Natural killer cell (primary cell): ENCODE results near the gene SENP1. TPM values are rescaled to one million over a fixed set of nuclear protein-coding genes. Genes with fewer than 3 reads are reported as not detected.

Experiments used
- ATAC-seq, 3 donors: fragments of 150-1000 bp in 2 of 3; fragments of 200-7000 bp in 1 of 3; cut with Tn5 transposase; 1 replicate in 1 of 3; 2 replicates in 2 of 3; pipeline ENCODE4 v1.10.0; 2021; ENCODE audit warnings: mild to moderate bottlenecking in 2 of 3, moderate library complexity in 2 of 3
- DNase-seq, 2 donors: peaks; one replicate each; pipeline versions ENCODE4 v3.0.0 to v3.0.0-alpha.2; 2013 to 2021; ENCODE audit warnings: mixed read lengths in 1 of 2
- H3K27ac ChIP-seq: one replicate; pipeline ENCODE4 v1.5.1; 2013; ENCODE audit warnings: mild to moderate bottlenecking, low read length
- H3K27me3 ChIP-seq: one replicate; pipeline ENCODE4 v1.6.1; 2013; ENCODE audit warnings: low read length; ENCODE audit not compliant: control insufficient read depth, insufficient read depth
- H3K36me3 ChIP-seq: one replicate; pipeline ENCODE4 v1.6.1; 2013; ENCODE audit warnings: low read length; ENCODE audit not compliant: control insufficient read depth, insufficient read depth
- H3K4me1 ChIP-seq: one replicate; pipeline ENCODE4 v1.6.1; 2013; ENCODE audit warnings: low read length; ENCODE audit not compliant: control insufficient read depth, insufficient read depth
- H3K4me3 ChIP-seq: one replicate; pipeline ENCODE4 v1.5.1; 2013; ENCODE audit warnings: low read length
- H3K9me3 ChIP-seq: one replicate; pipeline ENCODE4 v1.6.1; 2013; ENCODE audit warnings: low read length; ENCODE audit not compliant: control insufficient read depth, insufficient read depth
- H3K27ac Mint-ChIP-seq, 2 donors: one replicate each; pipeline ENCODE4 v1.8.0; 2022; ENCODE audit warnings: mild to moderate bottlenecking in 2 of 2, mixed read lengths in 2 of 2, moderate library complexity in 1 of 2
- H3K27me3 Mint-ChIP-seq, 2 donors: one replicate each; pipeline ENCODE4 v1.8.0; 2022; ENCODE audit warnings: low read depth in 2 of 2, mixed read lengths in 2 of 2
- H3K36me3 Mint-ChIP-seq: one replicate; pipeline ENCODE4 v1.8.0; 2022; ENCODE audit warnings: mixed read lengths
- H3K4me1 Mint-ChIP-seq, 2 donors: one replicate each; pipeline ENCODE4 v1.8.0; 2022; ENCODE audit warnings: mixed read lengths in 2 of 2
- H3K4me3 Mint-ChIP-seq: one replicate; pipeline ENCODE4 v1.8.0; 2022; ENCODE audit warnings: mild to moderate bottlenecking, moderate library complexity, mixed read lengths
- H3K9me3 Mint-ChIP-seq, 2 donors: one replicate each; pipeline ENCODE4 v1.8.0; 2022; ENCODE audit warnings: mixed read lengths in 2 of 2
- CTCF ChIP-seq: fragments of 200-600 bp; IDR thresholded peaks from one replicate; pipeline ENCODE4 v1.8.0; 2022; ENCODE audit warnings: antibody characterized with exemption
- WGBS: methylation state at CpG from one replicate; pipeline ENCODE4 v1.1.7; 2013; ENCODE audit warnings: missing lambda C conversion rate; ENCODE audit not compliant: insufficient coverage; 5-methylcytosine and 5-hydroxymethylcytosine counted together
- intact Hi-C: fragments of 100-400 bp; cut with micrococcal nuclease; formaldehyde crosslinking; loops from one replicate; pipeline ENCODE4 v1.14.2; 2022
- total RNA-seq, 4 donors: library from RNA; stranded (reverse); fragments of 120-200 nt in 1 of 4; gene quantifications; one replicate each; pipeline versions ENCODE4 v1.2.3 to v1.2.4, GENCODE V29; 2013 to 2022

The SENP1 gene
- total RNA-seq, 3 donors from 2014 or later (not counting 1 experiment from before 2014, with no cell fraction given), result 35.6 to 39.6 (median 36.8) TPM

- H3K9me3 ChIP-seq, result no peaks in the 10 kb centered on the region
- no peak within 1 kb of the TSS for H3K4me3 ChIP-seq
- H3K27ac ChIP-seq, result no peak within 1 kb of the TSS
- TF ChIP-seq CTCF, result no peak
- Mint-ChIP-seq H3K4me1 (peaks cover 14 to 15% of the 10 kb centered on the region in 2 donors), H3K4me3 (peak within 1 kb of the TSS; percentile 65), H3K9me3 (no peaks in the 10 kb centered on the region), H3K36me3 (no peaks in the 10 kb centered on the region), H3K27ac (no peak within 1 kb of the TSS), H3K27me3 (peaks cover 79 to 87% of the 10 kb centered on the region in 2 donors)
- peaks cover 64% of the 10 kb centered on the region for H3K27me3 ChIP-seq
- H3K4me1 ChIP-seq, result peaks cover 43% of the 10 kb centered on the region
- DNase-seq, result peak in 1 of 2 donors; percentile 44
- ATAC-seq, result peak; percentile 26 to 68 (median 39)
- intact Hi-C loops, result no loop called here
- H3K36me3 ChIP-seq, result no peaks in the 10 kb centered on the region
- under 1% methylated on average over 82 of the region's 83 CpGs for WGBS
These were observed 101.6 kb downstream of the SENP1 start, which contains the start of gene COL2A1 for GRCh38 chr12:48004053-48004941. Gene COL2A1, minus strand, starts transcription at chr12:48004476. Its CDS starts 155 bp downstream, at chr12:48004321.

GRCh38 chr12:48003226-48004052 lies 102.4 kb downstream of the SENP1 start:
- Histone ChIP-seq H3K27me3 (peaks cover 67% of the 10 kb centered on the region), H3K27ac (no peak overlapping the region), H3K36me3 (no peaks in the 10 kb centered on the region), H3K4me1 (peaks cover 43% of the 10 kb centered on the region), H3K4me3 (no peak overlapping the region), H3K9me3 (no peaks in the 10 kb centered on the region)
- Mint-ChIP-seq H3K36me3 (no peaks in the 10 kb centered on the region), H3K27ac (no peak overlapping the region), H3K4me1 (peaks cover 14 to 15% of the 10 kb centered on the region in 2 donors), H3K27me3 (peaks cover 78 to 87% of the 10 kb centered on the region in 2 donors), H3K4me3 (peak overlapping the region; percentile 65), H3K9me3 (no peaks in the 10 kb centered on the region)
- DNase-seq (peak in 1 of 2 donors; percentile 38), ATAC-seq (no peak)
- TF ChIP-seq CTCF, result no peak
- WGBS, result 6% methylated on average over 38 of the region's 38 CpGs
- intact Hi-C loops, result no loop called here

GRCh38 chr12:48002773-48003218 lies 103.1 kb downstream of the SENP1 start:
- H3K4me1 ChIP-seq, result peaks cover 43% of the 10 kb centered on the region
- no peaks in the 10 kb centered on the region for H3K36me3 ChIP-seq
- H3K4me1 Mint-ChIP-seq, result peaks cover 14 to 15% of the 10 kb centered on the region in 2 donors
- peak overlapping the region; percentile 25 for H3K4me3 Mint-ChIP-seq
- no peaks in the 10 kb centered on the region for H3K9me3 ChIP-seq
- TF ChIP-seq CTCF, result no peak
- WGBS, result 6% methylated on average over 26 of the region's 26 CpGs
- DNase-seq (no peak), ATAC-seq (no peak)
- no peaks in the 10 kb centered on the region for H3K36me3 Mint-ChIP-seq
- H3K4me3 ChIP-seq, result no peak overlapping the region
- H3K27me3 ChIP-seq, result peaks cover 66% of the 10 kb centered on the region
- H3K27ac ChIP-seq, result no peak overlapping the region
- no peaks in the 10 kb centered on the region for H3K9me3 Mint-ChIP-seq
- intact Hi-C loops, result no loop called here
- peaks cover 81 to 87% of the 10 kb centered on the region in 2 donors for H3K27me3 Mint-ChIP-seq
- H3K27ac Mint-ChIP-seq, result no peak overlapping the region
